Measurements from ENCODE around the gene GRM4. TPM values are rescaled to one million over a fixed set of nuclear protein-coding genes. Genes with fewer than 3 reads are reported as not detected.

The GRM4 gene
- total and polyA plus RNA-seq, 10 of the 15 experiments (the other 5 are each of a cell fraction or from before 2014, with no cell fraction given) = 0.01 to 0.31 (median 0.05) TPM; not detected in 2

DNA sequence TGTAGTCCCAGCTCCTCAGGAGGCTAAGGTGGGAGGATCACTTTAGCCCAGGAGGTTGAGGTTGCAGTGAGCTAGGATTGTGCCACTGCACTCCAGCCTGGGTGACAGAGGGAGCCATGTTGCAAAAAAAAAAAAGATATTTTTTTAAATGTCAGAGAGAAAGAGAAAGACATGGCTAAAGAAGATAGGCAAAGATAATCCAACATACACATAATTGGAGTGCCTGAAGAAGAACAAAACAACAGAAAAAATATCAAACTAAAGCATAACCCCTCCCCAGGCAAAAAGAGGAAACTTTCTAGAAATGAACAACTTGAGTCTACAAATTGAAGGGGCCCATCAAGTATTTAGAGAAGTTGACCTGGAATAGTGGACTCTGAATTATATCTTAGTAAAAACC lies 14.0 kb upstream of the GRM4 start:
- Histone ChIP-seq H3K9ac (ENCODE audit: control insufficient read depth, insufficient read depth, low read length) (no peak overlapping the region), H3K27ac (ENCODE audit: control insufficient read depth, insufficient read depth) (no peak overlapping the region), H3K36me3 (ENCODE audit: control insufficient read depth in 2 of 2, insufficient read depth in 2 of 2, low read length in 1 of 2) (no peaks in the 10 kb centered on the region), H3K4me1 (ENCODE audit: control insufficient read depth, insufficient read depth, low read length) (no peaks in the 10 kb centered on the region), H3K9me3 (replicated peaks; ENCODE audit: control insufficient read depth, insufficient read depth, low read length) (peaks cover 3% of the 10 kb centered on the region; the same call in 1 of the 3 replicates), H3K4me2 (ENCODE audit: control insufficient read depth, insufficient read depth) (no peak overlapping the region), H2AFZ (ENCODE audit: control insufficient read depth, low read depth, low read length) (no peak overlapping the region), H4K20me1 (ENCODE audit: control insufficient read depth, insufficient read depth) (no peaks in the 10 kb centered on the region), H3K79me2 (ENCODE audit: control insufficient read depth, insufficient read depth, low read length) (no peaks in the 10 kb centered on the region), H3K27me3 (replicated peaks in 1 of 2; ENCODE audit: control insufficient read depth in 2 of 2, insufficient read depth in 2 of 2, low read length in 1 of 2) (no peaks in the 10 kb centered on the region; a peak in 1 of 4 replicates), H3K4me3 (no peak overlapping the region)
- CTCF ChIA-PET = interaction anchor here (1.6 kb wide), 1 partner anchor 10 kb away, joined by 3 read pairs; no protein-coding TSS in a partner anchor
- intact Hi-C loops (cut with micrococcal nuclease; ENCODE audit: unreplicated experiment) = loop anchor here (10.0 kb wide), 2 partner anchors 575 to 985 kb away; partner anchors contain the start of genes BAK1 and TCP11
- TF ChIP-seq, protein P1, sequence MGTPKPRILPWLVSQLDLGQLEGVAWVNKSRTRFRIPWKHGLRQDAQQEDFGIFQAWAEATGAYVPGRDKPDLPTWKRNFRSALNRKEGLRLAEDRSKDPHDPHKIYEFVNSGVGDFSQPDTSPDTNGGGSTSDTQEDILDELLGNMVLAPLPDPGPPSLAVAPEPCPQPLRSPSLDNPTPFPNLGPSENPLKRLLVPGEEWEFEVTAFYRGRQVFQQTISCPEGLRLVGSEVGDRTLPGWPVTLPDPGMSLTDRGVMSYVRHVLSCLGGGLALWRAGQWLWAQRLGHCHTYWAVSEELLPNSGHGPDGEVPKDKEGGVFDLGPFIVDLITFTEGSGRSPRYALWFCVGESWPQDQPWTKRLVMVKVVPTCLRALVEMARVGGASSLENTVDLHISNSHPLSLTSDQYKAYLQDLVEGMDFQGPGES (IDR thresholded peaks at IDR 0.05) = no peak
- TF ChIP-seq TCF7 (IDR thresholded peaks at IDR 0.05; ENCODE audit: borderline replicate concordance) (no peak), ATF3 (IDR thresholded peaks at IDR 0.05; ENCODE audit: borderline replicate concordance, extremely low read depth, low read depth, low read length) (no peak)
- no TSS peak for BruUV-seq (replicated peaks)
- in situ Hi-C loops (cut with MboI) = loop anchor here (5.0 to 10.0 kb wide), 2 partner anchors 105 to 393 kb away; no protein-coding TSS in a partner anchor
- no peak for ATAC-seq
- RAD21 ChIA-PET (ENCODE audit: unreplicated experiment) = no interaction called here
- DNase-seq (ENCODE audit: low read depth, low spot score) = no peak
- FAIRE-seq = no peak
- POLR2A ChIA-PET = no interaction called here
- SMC1A ChIA-PET (ENCODE audit: uncharacterized antibody, unreplicated experiment) = no interaction called here

DNA sequence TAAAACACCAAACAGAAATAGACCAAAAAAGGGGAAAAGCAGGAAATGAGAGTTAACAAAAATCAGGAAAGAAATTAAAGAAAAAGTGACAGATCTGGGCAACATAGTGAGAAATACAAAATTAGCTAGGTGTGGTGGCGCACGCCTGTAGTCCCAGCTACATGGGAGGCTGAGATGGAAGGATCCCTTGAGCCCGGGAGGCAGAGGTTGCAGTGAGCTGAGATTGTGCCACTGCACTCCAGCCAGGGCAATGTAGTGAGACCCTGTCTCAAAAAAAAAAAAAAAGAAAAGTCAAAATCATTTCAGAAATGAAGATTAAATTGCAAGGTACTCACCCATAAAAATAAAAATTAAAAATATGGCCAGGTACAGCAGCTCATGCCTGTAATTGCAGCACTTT lies 13.0 kb upstream of the GRM4 start:
- ChIA-PET SMC1A (ENCODE audit: uncharacterized antibody, unreplicated experiment) (interaction anchor here (0.6 to 0.8 kb wide), 2 partner anchors 15 to 450 kb away, joined by 3 read pairs; no protein-coding TSS in a partner anchor), RAD21 (ENCODE audit: unreplicated experiment) (no interaction called here), POLR2A (no interaction called here), CTCF (interaction anchor here (0.8 to 1.6 kb wide), 4 partner anchors 9 to 448 kb away, joined by 3 read pairs; no protein-coding TSS in a partner anchor)
- no peak for DNase-seq (ENCODE audit: low read depth, low spot score)
- Histone ChIP-seq H2AFZ (ENCODE audit: control insufficient read depth, low read depth, low read length) (no peak overlapping the region), H3K27ac (ENCODE audit: control insufficient read depth, insufficient read depth) (no peak overlapping the region), H3K4me3 (no peak overlapping the region), H3K4me1 (ENCODE audit: control insufficient read depth, insufficient read depth, low read length) (peaks cover 8% of the 10 kb centered on the region), H3K79me2 (ENCODE audit: control insufficient read depth, insufficient read depth, low read length) (no peaks in the 10 kb centered on the region), H3K9ac (ENCODE audit: control insufficient read depth, insufficient read depth, low read length) (no peak overlapping the region), H3K36me3 (ENCODE audit: control insufficient read depth in 2 of 2, insufficient read depth in 2 of 2, low read length in 1 of 2) (no peaks in the 10 kb centered on the region), H3K4me2 (ENCODE audit: control insufficient read depth, insufficient read depth) (no peak overlapping the region), H3K9me3 (replicated peaks; ENCODE audit: control insufficient read depth, insufficient read depth, low read length) (peaks cover 3% of the 10 kb centered on the region; the same call in 1 of the 3 replicates), H4K20me1 (ENCODE audit: control insufficient read depth, insufficient read depth) (no peaks in the 10 kb centered on the region), H3K27me3 (replicated peaks in 1 of 2; ENCODE audit: control insufficient read depth in 2 of 2, insufficient read depth in 2 of 2, low read length in 1 of 2) (peaks cover under 1 to 3% of the 10 kb centered on the region in 2 experiments; a peak in 3 of 4 replicates)
- no TSS peak for BruUV-seq (replicated peaks)
- no peak for FAIRE-seq
- intact Hi-C loops (cut with micrococcal nuclease; ENCODE audit: unreplicated experiment) = loop anchor here (10.0 kb wide), 1 partner anchor 574 kb away; the partner anchor contains the start of gene BAK1
- WGBS (ENCODE audit: insufficient coverage, insufficient replicate concordance, low lambda C conversion rate, missing lambda C conversion rate) = 81% methylated on average over 3 of the region's 3 CpGs
- in situ Hi-C loops (cut with MboI) = loop anchor here (5.0 to 10.0 kb wide), 2 partner anchors 104 to 392 kb away; no protein-coding TSS in a partner anchor
- ATAC-seq = no peak
- no peak for TF ChIP-seq HSF1 (IDR thresholded peaks at IDR 0.05; ENCODE audit: low read depth, low read length)
- no peak for TF ChIP-seq RFX5 (IDR thresholded peaks at IDR 0.05; ENCODE audit: low read depth, low read length)
- no peak for TF ChIP-seq ZBTB11 (CRISPR knock-in tag; IDR thresholded peaks at IDR 0.05)
- TF ChIP-seq, protein P2, sequence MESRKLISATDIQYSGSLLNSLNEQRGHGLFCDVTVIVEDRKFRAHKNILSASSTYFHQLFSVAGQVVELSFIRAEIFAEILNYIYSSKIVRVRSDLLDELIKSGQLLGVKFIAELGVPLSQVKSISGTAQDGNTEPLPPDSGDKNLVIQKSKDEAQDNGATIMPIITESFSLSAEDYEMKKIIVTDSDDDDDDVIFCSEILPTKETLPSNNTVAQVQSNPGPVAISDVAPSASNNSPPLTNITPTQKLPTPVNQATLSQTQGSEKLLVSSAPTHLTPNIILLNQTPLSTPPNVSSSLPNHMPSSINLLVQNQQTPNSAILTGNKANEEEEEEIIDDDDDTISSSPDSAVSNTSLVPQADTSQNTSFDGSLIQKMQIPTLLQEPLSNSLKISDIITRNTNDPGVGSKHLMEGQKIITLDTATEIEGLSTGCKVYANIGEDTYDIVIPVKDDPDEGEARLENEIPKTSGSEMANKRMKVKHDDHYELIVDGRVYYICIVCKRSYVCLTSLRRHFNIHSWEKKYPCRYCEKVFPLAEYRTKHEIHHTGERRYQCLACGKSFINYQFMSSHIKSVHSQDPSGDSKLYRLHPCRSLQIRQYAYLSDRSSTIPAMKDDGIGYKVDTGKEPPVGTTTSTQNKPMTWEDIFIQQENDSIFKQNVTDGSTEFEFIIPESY (IDR thresholded peaks at IDR 0.05) = no peak

Data from GM12878 (cell line).